AG09309 (cell line): Measurements from ENCODE around the gene UNC13A.

ENCODE experiments used
- DNase-seq: peaks from one replicate; pipeline ENCODE4 v3.0.0-alpha.2; 2010; ENCODE audit warnings: low read depth
- H3K4me3 ChIP-seq: 2 replicates; pipeline ENCODE4 v1.5.1; 2011; ENCODE audit warnings: mild to moderate bottlenecking, low read depth, low read length, moderate library complexity; ENCODE audit not compliant: control insufficient read depth
- TF ChIP-seq, protein P1 (sequence below): IDR thresholded peaks from 2 replicates; pipeline ENCODE4 v1.5.1; 2011; ENCODE audit warnings: mild to moderate bottlenecking, low read depth, low read length, inconsistent platforms; ENCODE audit not compliant: insufficient read depth, control insufficient read depth; ENCODE audit errors: missing control alignments

Gene UNC13A

GRCh38 chr19:17565611-17566010 is 122.5 kb downstream of the UNC13A start:
- no peak for DNase-seq
- TF ChIP-seq, protein P1, sequence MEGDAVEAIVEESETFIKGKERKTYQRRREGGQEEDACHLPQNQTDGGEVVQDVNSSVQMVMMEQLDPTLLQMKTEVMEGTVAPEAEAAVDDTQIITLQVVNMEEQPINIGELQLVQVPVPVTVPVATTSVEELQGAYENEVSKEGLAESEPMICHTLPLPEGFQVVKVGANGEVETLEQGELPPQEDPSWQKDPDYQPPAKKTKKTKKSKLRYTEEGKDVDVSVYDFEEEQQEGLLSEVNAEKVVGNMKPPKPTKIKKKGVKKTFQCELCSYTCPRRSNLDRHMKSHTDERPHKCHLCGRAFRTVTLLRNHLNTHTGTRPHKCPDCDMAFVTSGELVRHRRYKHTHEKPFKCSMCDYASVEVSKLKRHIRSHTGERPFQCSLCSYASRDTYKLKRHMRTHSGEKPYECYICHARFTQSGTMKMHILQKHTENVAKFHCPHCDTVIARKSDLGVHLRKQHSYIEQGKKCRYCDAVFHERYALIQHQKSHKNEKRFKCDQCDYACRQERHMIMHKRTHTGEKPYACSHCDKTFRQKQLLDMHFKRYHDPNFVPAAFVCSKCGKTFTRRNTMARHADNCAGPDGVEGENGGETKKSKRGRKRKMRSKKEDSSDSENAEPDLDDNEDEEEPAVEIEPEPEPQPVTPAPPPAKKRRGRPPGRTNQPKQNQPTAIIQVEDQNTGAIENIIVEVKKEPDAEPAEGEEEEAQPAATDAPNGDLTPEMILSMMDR = no peak
- H3K4me3 ChIP-seq = no peak overlapping the region

DNA sequence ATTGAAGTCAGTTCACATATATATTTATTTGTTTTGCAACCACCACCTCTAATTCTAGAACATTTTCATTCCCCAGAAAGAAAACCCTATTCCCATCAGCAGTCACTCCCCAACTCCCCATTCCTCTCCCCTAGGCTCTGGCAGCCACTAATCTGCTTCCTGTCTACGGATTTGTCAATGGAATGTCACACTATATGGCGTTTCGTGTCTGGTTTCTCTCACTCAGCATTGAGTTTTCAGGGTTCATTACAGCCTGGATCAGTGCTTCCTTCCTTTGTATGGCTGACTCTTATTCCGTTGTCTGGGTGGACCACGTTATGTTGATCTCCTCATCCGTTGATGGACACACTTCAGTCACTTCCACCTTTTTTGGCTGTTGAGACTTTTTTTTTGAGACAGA is 123.4 kb downstream of the UNC13A start:
- no peak for DNase-seq
- TF ChIP-seq, protein P1 = no peak
- no peak overlapping the region for H3K4me3 ChIP-seq

DNA sequence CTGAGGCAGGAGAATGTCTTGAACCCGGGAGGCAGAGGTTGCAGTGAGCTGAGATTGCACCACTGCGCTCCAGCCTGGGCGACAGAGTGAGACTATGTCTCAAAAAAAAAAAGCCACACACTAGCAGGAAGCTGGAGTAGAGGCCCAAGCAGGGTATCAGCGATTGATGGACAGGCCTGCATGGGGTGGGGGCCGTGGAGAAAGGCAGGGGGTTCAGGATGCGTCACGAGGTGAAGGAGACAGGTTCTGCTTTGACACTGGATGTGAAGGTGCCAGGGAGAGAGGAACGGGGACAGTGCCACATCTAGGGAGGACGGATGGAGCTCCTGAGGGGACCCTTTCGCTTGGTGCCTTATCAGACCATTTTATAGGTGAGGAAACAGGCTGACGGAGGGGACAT is 125.6 kb downstream of the UNC13A start:
- no peak for DNase-seq
- no peak overlapping the region for H3K4me3 ChIP-seq
- TF ChIP-seq, protein P1 = no peak

DNA sequence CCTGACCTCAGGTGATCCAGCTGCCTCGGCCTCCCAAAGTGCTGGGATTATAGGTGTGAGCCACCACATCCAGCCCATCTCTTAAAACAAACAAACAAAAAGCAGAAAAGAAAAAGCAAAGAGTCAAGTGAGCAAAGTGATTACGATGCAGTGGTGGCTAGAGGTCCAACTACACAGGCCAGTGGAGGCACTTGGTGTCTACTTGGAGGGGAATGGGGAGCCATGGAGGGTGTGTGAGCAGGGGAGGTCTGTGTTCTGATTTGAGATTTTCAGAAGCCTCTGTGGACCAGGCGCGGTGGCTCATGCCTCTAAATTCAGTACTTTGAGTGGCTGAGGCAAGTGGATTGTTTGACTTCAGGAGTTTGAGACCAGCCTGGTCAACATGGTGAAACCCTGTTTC is 126.1 kb downstream of the UNC13A start:
- no peak for DNase-seq
- TF ChIP-seq, protein P1 = no peak

DNA sequence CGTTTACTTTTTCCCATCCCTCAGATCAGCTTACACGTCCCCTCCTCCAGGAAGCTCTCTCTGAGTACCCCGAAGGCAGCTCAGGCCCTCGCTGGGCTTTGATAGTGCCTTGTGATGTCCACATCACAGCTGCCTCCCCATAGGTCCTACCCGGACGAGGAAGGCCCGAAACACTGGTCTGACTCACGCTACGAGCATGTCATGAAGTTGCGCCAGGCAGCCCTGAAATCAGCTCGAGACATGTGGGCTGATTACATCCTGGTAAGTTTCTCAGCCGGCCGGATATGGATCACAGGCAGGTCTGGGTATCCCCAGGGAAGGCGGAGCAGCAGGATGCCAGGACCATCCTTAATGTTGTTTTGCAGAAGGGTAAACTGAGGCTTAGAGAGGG is 128.0 kb downstream of the UNC13A start:
- no peak overlapping the region for H3K4me3 ChIP-seq
- TF ChIP-seq, protein P1 = no peak
- DNase-seq = peak; percentile 87

More for the DNA sequence above, 126.1 kb downstream of the UNC13A start:
- no peak overlapping the region for H3K4me3 ChIP-seq

DNA sequence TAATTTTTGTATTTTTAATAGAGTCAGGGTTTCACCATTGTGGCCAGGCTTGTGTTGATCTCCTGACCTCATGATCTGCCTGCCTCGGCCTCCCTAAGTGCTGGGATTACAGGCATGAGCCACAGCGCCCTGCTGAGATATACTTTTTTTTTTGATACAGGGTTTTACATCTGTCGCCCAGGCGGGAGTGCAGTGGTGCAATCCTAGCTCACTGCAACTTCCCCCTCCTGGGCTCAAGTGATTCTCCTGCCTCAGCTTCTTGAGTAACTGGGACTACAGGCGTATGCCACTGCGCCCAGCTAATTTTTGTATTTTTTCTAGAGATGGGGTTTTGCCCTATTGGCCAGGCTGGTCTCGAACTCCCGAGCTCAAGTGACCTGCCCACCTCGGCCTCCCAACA is 130.7 kb downstream of the UNC13A start:
- no peak overlapping the region for H3K4me3 ChIP-seq
- TF ChIP-seq, protein P1 = no peak
- no peak for DNase-seq

DNA sequence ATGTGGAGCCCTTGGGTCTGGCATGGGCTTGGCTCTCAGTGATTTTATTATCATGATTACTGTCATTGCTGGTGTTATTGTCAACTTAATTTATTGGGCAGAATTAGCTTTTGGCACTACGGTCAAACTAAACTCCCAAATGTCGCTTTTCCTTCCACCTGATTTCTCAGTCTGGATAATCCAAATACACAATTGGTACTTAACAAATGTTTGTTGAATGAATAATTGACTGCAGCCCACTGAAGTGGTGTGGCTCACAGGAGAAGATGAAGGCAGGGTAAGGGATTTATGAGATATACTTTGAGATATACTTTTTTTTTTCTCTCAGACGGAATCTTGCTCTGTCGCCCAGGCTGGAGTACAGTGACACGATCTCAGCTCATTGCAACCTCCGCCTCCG is 131.2 kb downstream of the UNC13A start:
- DNase-seq = no peak
- TF ChIP-seq, protein P1 = no peak
- H3K4me3 ChIP-seq = peak overlapping the region; percentile 89
